Retina (tissue), 1 donor: ENCODE results near the gene MARCHF9.

ENCODE experiments used
- DNase-seq: peaks from one replicate; pipeline ENCODE4 v3.0.0-alpha.2; 2016

The MARCHF9 gene

GRCh38 chr12:57756406-57757341, 1.8 kb downstream of the MARCHF9 start:
- peak; percentile 61 for DNase-seq

DNA sequence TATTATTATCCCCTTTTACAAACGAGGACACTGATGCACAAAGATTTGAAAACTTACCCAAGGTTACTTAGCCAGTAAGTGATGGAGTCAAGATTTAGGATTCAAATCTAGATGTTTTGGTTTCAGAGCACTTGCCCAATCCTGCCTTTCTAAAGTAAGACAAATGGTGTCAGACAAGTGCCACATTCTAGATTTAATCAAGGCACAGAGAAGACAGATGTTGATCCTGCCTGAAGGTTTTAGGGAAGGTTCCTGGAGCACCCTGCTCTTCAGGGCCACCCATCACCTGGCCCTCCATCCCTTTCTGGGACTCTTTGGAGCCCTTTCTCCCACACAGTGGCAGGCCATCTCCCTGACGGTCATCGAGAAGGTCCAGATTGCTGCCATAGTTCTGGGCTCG, 2.9 kb downstream of the MARCHF9 start:
- DNase-seq: no peak

- no peak for DNase-seq
Observed at GRCh38 chr12:57758552-57759359, 3.9 kb downstream of the MARCHF9 start.

DNA sequence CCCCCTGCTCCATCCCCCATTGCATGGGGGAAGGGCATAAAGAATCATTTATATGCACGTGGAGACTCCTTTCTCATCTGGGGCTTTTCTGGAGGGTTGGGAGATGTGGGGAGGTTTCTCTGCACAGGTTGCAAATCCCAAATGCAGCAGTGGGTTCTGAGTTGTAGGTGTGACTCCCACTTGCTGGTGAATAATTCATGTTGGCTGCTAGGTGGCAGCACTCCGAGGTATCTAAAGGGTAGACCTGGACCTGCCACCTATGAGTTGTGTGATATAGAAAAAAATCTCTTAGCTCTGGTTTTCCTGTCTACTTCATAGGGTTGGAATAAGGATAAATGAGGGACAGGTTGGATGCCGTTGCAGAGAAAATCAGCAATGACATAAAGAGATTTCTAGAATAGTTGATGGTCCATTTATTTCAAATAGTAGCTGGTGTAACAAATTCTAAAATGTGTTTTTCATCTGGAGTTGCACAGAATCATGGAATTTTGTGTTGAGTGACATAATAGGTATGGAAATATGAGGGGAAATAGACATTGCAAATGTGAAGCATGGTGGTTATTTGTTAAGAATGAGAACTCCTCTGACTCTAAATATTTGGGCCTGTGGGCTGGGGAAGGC, 4.6 kb downstream of the MARCHF9 start:
- no peak for DNase-seq

GRCh38 chr12:57760347-57760982, 5.6 kb downstream of the MARCHF9 start:
- DNase-seq: no peak

DNA sequence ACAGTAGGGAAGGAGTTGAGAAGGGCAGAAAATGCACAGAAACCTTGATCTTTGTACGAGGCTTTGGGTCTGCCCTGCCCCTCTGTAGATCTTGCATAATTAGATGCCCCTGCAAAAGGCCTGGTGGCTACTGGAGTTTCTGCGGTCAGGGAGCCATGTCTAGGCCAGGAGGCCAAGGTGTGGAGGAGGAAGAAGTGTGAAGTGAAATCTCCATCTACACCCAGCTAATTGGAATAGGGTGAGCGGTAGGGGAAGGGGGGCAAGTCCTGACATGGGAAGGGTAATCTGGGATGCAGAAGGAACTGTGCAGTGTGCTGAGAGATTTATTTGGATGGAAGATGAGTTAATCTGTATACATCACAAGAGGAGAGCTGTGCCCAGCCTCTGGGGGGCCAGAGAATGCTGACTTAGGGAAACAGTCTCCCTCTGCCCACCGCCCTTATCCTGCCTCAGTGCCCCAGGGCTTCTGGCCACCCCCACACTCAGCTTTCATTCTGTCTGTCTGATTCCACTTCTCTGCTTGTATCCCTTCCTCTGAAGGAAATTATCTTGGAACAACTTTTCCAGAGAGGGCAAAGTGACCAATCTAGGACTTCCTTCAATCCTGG, 6.6 kb downstream of the MARCHF9 start:
- no peak for DNase-seq

GRCh38 chr12:57762463-57762862, 7.6 kb downstream of the MARCHF9 start:
- no peak for DNase-seq

GRCh38 chr12:57763881-57764661, 9.2 kb downstream of the MARCHF9 start:
- DNase-seq: no peak

DNA sequence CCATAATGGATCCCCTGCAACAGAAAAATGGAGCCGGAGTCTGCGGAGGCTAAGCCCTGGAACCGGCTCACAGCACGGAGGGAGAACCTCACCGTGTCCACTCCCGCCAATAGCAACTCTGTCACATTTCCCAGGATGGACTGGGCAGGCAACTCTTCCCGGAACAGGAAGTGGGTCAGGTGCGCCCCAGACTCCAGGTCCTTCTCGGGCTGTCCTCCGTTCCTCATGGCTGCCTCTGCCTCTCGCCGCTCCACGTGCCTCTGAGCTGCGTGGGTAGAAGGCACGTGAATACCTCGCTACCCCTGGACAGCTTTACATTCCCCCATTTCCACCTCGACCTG, 9.7 kb downstream of the MARCHF9 start:
- no peak for DNase-seq

DNA sequence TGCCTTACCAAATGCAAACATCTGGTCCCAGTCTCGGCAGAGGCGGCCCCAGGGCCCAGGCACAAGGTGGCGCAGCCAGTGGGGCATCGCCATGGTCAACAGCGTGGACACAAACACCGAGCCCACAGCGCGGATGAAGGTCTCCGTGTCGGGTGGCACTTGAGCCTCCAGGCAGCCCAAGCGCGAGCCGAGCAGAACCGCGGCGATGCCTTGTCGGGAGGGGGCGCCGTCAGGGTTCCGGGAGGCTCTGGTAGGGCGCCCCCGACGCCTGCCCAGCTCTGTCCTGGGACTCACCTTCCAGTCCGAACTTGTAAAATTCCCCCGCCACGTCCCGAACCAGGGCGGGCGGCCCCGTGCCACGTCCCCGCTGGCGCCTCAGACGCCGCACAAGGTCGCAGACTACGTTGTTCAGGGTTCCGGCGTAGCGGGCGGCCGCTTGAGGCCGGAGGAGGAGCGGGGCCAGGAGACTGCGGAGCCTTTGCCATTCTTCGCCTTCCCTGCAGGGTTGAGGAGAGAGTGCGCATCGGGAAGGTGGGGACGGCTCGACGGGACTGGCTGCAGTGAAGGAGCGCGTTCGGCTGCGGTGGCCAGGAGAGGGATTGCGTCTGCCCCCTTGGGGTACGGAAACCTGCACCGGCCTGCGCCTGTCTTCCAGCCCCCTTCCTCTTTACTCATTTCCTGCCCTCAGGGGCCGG, 10.2 kb downstream of the MARCHF9 start:
- DNase-seq: peak; percentile 73

GRCh38 chr12:57765698-57766463, 11.0 kb downstream of the MARCHF9 start:
- DNase-seq: peak; percentile 37

DNA sequence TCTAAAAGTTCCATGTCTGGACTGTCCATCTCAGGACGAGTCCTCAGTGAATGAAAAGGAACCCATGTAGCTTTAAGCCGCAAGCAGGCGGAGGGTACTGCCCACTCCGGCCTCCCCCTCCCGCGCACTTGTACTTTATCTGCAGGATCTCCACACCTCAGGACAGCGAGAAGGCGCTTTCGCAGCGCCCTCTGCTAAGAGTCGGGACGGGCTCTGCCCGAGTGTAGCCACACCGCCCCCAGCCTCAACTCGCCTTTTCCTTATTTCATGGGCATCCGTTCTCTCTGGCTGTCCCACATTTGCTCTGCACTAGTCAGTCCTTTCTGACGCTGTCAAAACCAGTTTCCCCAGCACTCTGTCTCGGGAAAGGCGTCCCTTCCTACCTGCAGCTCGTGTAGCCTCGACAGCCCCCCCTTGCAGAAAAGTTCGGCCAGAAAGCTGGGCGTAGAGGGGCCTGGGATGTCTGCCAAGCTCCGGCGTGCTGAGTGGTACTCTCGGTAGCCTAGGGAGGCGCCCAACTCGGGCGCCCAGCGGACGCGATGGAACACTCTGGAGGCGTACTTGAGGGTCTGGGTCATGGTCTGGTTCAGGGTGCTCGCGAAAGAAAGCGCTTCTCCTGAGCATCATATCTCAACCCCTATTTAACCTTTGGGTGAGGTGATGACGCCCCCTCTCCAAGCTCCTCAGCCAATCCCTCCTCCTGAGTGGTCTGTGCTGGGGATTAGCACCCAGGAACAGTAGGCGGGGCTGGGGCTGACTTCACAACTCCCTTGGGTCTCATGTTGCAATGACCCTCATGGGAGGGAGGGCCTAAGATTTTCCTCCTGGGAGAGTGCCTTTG, 11.8 kb downstream of the MARCHF9 start, which contains the start of gene CYP27B1:
Gene CYP27B1 (minus strand): TSS at position 615 of the 841 bp plus-strand sequence. CDS start 37 bp downstream, at position 578.
- peak; percentile 50 for DNase-seq

DNA sequence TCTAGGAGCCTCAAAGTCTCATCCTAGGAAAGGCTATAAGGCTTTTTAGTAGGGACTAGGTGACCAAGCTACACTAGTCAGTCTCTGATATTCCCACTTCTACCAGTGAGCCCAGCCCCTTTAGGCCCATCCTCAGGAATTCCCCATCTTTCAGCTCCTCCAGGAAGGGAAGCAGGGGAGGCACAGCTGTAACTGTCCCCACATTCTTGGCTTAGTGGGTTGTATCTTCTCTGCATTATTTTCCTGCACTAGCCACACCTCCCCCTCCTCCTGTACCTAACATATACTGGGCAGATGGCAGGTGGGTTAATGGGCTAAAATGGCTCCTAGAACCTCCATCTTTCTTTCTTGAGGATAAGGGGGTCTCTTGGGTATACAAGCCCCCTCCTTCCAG, 12.4 kb downstream of the MARCHF9 start:
- DNase-seq: no peak

DNA sequence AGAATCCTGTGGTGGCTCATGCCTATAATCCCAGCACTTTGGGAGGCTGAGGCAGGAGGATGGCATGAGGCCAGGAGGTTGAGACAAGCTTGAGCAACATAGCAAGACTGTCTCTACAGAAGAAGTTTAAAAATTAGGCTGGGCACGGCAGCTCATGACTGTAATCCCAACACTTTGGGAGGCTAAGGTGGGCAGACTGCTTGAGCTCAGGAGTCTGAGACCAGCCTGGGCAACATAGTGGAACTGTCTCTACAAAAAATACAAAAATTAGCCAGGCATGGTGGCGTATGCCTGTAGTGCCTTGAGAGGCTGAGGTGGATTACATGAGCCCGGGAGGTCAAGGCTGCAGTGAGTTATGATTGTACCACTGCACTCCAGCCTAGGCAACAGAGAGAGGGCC, 13.0 kb downstream of the MARCHF9 start:
- DNase-seq: no peak

DNA sequence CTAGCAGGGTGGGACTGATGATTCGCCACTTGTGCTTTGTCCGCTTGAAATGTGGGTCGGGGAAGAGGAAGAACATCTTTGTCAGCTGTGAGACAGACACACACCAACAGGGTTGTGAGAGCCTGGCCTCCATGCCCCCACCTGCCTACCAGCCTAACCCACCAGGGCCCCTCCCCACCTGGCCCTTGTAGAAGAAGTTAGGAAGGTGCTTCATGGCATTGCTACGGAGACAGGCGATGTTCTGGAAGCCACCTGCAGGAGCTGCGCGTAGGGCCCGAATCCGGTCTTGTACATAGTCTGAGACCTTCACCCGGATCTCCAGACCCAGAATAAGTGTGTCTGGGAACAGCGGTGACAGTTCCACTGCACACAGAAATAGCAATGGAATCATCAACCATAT, 14.7 kb downstream of the MARCHF9 start:
- no peak for DNase-seq

- DNase-seq: no peak
Observed at GRCh38 chr12:57770734-57771133, 15.8 kb downstream of the MARCHF9 start.

DNA sequence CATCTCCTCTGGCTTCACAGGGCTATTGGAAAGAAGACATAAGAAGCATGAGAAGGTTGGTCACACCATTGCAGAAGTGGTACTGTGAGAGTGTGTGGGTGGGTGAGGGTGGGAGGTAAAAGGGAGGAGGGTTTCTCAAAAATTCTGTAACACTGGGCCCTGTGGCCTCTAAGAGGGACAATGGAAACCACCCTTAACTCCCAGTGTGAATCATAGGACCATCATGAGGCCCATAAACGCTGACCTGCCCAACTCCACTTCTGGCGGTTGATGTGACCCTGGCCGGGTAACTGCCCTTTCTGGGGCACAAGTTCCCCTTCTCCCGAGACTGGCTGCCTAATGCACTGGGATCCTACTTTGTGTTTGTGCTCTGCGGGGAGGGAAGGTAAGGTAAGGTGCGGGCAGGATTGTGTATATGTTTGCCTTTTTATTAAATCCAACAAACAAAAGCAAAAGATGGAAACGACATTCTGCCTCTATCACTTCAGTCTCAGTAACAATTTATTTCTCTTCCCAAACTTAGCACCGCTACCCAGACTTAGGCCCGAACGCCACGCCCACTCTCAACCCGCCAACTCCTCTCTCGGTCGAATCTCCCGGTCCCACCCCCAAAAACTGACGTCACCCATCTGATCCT, 16.5 kb downstream of the MARCHF9 start:
- DNase-seq: no peak

GRCh38 chr12:57771873-57772428, 17.0 kb downstream of the MARCHF9 start, which contains the start of gene METTL1:
Gene METTL1 (minus strand): TSS chr12:57772105. CDS start chr12:57772083, 22 bp downstream.
- DNase-seq: peak; percentile 96
